HG02943 (cell line): ENCODE measurements around the gene MCCC2.
"Not testable (repeated sequence)": the region's sequence is repeated elsewhere in the genome, so short reads cannot be mapped to it uniquely, and the experiment has no call there.

Experiments used
- ATAC-seq: cut with Tn5 transposase; IDR thresholded peaks from one replicate; pipeline ENCODE4 v1.9.1; 2021; ENCODE audit warnings: mild to moderate bottlenecking, low read depth, moderate library complexity; ENCODE audit not compliant: unreplicated experiment

The MCCC2 gene

GRCh38 chr5:71596169-71596568, 9.0 kb downstream of the MCCC2 start:
- ATAC-seq, result no peak

DNA sequence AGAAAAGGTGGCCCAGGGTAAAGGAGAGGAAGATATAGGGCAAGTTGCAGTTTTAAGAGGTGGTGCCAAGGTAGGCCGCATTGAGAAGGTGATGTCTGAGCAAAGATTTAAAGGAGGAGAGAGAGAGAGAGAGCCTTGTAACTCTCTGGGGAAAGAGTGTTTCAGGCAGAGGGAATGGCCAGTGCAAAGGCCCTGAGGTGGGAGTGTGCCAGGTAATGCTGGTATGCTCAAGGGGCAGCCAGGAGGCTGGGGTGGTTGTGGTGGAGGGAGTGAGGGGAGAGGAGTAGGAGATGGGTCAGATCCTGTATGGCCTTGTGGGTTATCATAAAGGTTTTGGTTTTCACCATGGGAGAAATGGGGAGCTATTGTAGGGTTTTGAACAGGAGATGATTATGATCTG, 9.9 kb downstream of the MCCC2 start:
- ATAC-seq, result no peak

GRCh38 chr5:71600783-71601182, 13.6 kb downstream of the MCCC2 start:
- ATAC-seq, result no peak

DNA sequence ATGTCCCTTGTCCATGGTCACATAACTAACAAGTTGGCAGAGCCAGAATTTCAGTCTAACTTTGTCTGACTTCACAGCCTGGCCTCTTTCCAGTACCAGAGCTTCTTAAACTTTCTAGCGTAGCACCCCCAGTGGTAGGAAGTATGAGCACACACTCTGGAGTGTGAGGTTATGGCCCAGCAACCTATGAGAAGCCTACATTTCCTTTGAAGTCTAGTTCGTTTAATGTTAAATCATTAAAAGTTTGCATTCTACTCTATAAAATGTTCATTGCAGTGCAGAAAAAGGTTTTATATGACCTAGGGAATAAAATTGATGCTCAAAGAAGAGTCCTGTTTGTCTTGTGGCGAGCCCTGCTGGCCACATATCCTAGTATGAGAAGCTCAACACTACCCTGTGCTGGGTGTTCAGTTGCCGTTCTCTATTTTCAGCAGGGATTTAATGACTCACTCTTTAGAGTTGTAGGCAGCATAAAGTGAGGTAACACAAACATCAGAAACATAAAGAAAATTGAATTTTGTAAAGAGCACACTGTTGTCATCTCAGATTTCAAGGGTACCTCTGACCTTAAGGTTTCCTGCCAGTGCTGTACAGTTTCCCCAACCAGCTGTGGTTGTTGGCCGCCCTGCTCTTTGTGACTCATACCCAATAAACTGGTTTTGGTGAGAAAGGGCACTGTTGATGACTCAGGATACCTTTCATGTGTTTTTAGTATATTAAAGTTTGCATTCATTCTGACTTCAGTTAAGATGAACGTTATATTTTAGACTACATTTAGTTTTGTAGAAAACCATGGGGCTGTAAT, 14.3 kb downstream of the MCCC2 start:
- ATAC-seq, result peak; percentile 88

GRCh38 chr5:71609916-71610315, 22.8 kb downstream of the MCCC2 start:
- not testable (repeated sequence) for ATAC-seq

- ATAC-seq, result no peak
Observed at GRCh38 chr5:71615809-71616208, 28.7 kb downstream of the MCCC2 start.

- no peak for ATAC-seq
Observed at GRCh38 chr5:71620630-71621029, 33.5 kb downstream of the MCCC2 start.

GRCh38 chr5:71621268-71621667, 34.1 kb downstream of the MCCC2 start:
- ATAC-seq, result no peak

DNA sequence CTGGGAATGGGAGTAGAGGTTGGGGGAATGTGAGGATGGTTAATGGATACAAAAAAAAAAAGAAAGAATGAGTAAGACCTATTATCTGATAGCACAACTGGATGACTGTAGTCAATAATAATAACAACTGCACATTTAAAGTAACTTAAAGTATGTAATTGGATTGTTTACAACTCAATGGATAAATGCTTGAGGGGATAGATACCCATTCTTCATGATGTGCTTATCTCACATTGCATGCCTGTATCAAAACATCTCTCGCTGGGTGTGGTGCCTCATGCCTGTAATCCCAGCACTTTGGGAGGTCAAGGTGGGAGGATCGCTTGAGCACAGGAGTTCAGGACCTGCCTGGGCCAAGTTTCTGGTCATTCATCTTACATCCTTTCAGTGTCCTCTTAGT, 34.6 kb downstream of the MCCC2 start:
- no peak for ATAC-seq

DNA sequence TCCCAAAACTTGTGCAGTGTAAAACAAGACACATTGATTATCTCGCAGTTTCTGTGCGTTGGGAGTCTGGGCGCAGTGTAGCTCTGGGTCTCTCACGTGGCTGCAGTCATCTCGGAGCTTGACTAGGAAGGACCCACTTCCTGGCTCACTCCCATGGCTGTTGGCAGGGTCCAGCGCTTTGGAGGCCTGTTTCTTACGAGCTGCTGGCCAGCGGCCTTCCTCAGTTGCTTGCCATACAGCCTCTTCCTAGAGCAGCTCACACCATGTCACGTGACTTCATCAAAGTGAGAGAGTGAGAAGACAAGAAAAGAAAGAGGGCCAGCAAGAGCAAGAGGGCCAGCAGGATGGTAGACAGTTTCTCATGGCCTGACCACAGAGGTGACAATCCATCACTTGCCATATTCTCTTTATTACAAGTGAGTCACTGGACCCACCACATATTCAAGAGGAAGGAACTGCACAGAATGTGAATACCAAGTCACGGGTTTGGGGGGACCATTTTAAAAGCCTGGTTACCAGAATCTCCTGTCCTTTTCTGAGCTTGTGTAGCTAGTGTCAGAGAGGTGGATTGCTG, 36.2 kb downstream of the MCCC2 start:
- no peak for ATAC-seq

- no peak for ATAC-seq
Observed at GRCh38 chr5:71629950-71630349, 42.8 kb downstream of the MCCC2 start.

- no peak for ATAC-seq
Observed at GRCh38 chr5:71631070-71631469, 43.9 kb downstream of the MCCC2 start.

- no peak for ATAC-seq
Observed at GRCh38 chr5:71632168-71632567, 45.0 kb downstream of the MCCC2 start.

DNA sequence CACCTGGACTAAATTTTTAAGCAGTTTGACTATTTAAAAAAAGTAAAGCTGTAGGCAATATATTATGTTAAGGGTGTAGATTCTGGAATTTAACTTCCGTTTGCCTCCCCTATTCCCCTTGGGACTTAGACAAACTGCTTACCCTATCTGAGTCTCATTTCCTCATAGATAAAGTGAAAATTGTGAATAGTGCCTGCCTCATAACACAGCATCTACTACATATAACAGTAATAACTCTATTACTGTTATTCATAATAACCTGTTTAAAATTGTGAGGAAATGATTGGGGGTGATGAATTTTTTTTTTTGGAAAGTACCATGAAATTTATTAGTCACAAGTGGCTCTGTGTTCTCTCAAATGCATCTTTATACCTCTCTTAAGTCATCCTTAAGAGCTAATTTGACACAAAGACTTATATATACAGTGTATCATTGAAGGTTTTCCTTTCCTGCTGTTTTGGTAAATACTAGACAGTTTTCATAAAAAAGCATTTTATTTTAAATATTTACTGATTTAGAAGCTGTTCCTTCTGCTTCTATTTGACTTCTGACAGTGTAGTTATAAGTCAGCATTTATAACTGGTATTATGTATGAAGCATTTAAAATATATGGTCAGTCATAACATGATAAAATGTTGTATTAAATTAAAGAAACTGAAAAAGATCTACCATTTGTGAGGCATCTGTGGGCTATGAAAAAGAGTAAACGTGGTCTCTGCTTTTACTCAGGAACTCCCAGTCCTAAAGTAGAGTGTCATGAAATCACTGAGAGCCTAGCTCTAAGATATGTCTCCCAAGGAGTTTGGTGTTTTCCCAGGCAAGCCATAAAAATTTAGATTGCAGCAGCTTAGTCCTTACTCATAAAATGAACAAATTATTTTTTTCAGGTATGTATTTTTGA, 46.4 kb downstream of the MCCC2 start:
- ATAC-seq, result no peak

- ATAC-seq, result no peak
Observed at GRCh38 chr5:71637133-71637532, 50.0 kb downstream of the MCCC2 start.

DNA sequence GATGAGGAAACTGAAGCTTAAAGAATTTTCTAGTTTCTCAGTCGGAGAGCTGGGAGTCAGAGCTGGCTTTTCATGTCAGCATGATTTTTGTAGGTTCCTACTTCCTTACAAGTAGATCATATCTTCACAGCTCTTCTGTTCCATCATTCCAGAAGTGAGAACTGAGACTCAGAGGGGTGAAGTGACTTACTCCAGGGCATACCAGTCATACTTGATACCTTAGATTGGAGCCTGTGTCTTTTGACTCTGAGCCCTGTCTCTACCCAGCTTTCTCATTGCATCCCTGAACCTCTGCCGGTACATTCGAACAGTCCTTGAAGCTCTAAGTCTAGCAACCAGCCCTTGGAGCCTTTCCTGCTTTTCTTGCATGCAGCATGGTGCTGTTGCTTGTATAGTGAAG, 53.3 kb downstream of the MCCC2 start:
- no peak for ATAC-seq

DNA sequence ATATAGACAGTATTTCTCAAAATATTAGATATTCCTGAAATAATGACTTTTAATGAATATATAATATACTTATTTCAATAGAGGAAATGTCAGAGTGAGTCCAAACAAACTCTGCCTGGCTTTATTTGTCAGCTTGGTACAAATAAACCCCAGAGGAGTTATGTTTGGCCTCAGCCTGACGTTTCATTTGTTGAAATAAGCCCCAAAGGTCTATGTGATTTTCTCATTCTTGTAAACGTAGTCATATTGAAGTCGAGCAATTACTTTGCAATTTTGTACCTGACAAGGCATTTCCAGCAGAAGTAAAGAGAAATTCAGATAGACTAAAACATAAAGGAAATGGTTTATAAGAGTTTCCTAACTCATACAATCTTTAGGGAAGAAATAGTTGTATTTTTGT, 57.9 kb downstream of the MCCC2 start:
- no peak for ATAC-seq

DNA sequence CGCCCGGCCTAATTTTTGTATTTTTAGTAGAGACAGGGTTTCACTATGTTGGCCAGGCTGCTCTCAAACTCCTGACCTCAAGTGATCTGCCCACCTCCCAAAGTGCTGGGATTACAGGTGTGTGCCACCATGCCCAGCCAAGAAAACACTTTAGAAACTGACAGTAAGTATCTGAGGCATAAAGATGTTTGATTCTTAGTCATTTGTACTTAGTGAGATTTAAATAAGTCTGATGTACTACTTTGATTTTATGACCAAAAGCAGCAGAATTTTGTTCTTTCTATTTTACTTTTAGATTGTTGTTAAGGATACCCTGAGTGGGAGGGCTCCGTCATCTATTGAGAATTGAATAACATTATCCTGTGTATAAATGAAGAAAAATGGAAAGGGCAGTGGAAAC, 63.8 kb downstream of the MCCC2 start:
- ATAC-seq, result not testable (repeated sequence)

DNA sequence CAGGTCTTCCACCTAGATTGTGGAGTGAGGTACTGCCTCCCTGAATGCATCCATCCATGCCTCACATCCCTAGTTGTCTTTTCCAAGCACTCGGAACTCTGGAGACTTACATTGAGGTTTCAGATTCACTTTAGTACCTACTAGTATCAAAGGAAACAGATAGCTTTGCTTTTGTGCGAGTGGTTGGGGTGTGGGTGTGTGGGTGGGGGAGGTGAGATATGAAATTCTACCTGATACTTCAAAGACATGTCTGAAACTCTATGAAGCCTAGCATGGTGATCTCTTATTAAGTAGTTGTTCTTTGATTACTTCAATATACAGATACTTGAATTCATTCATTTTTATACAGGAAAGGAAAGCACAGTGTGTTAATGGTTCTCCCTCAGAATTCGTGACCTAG, 64.4 kb downstream of the MCCC2 start:
- no peak for ATAC-seq

- no peak for ATAC-seq
Observed at GRCh38 chr5:71652349-71652748, 65.2 kb downstream of the MCCC2 start.

GRCh38 chr5:71652803-71653543, 65.8 kb downstream of the MCCC2 start:
- no peak for ATAC-seq
